Tibial nerve (tissue), 4 donors: Measurements from ENCODE around the gene KCNH1.

Experiments used
- CTCF ChIP-seq, 5 experiments: fragments of 200-600 bp in 3 of 5; fragments of 450-650 bp in 2 of 5; sonication (generic) in 3 of 5; IDR thresholded peaks; one replicate each; pipeline ENCODE4 v1.5.1; 2016 to 2019; ENCODE audit warnings: antibody characterized with exemption in 5 of 5, mild to moderate bottlenecking in 3 of 5, moderate library complexity in 2 of 5
- EP300 ChIP-seq, 2 donors: sonication (generic); formaldehyde crosslinking; IDR thresholded peaks; one replicate each; pipeline ENCODE4 v1.6.1; 2017; ENCODE audit warnings: antibody characterized with exemption in 2 of 2, mild to moderate bottlenecking in 1 of 2
- POLR2A ChIP-seq, 2 donors: fragments of 450-650 bp; IDR thresholded peaks; one replicate each; pipeline ENCODE4 v1.6.1; 2017; ENCODE audit warnings: antibody characterized with exemption in 2 of 2, mild to moderate bottlenecking in 2 of 2, moderate library complexity in 2 of 2

GRCh38 chr1:210787800-210788199 is 346.1 kb downstream of the KCNH1 start:
- no peak for TF ChIP-seq POLR2A (IDR thresholded peaks at IDR 0.05)
- TF ChIP-seq CTCF (IDR thresholded peaks at IDR 0.05) = no peak
- TF ChIP-seq EP300 (IDR thresholded peaks at IDR 0.05) = no peak
